ENCODE results near the gene YWHAB.
"Not testable (repeated sequence)": the region's sequence is repeated elsewhere in the genome, so short reads cannot be mapped to it uniquely, and the experiment has no call there.

Gene YWHAB

GRCh38 chr20:44866703-44867335 lies 18.7 kb upstream of the YWHAB start:
- Histone ChIP-seq H3K27me3 (ENCODE audit: insufficient read depth, low read length, poor library complexity, severe bottlenecking) (no peaks in the 10 kb centered on the region), H2AFZ (ENCODE audit: low read length) (peak overlapping the region; percentile 32), H3F3A (ENCODE audit: low read depth) (no peaks in the 10 kb centered on the region), H4K20me1 (ENCODE audit: insufficient read depth, low read length, poor library complexity, severe bottlenecking) (no peaks in the 10 kb centered on the region), H3K9ac (ENCODE audit: low read depth, low read length, poor library complexity, severe bottlenecking) (no peak overlapping the region), H3K9me3 (ENCODE audit: insufficient read depth, low read depth, low read length) (no peaks in the 10 kb centered on the region), H3K79me2 (ENCODE audit: insufficient read depth, low read length) (no peaks in the 10 kb centered on the region), H3K36me3 (ENCODE audit: insufficient read depth, low read length) (no peaks in the 10 kb centered on the region), H3K4me1 (ENCODE audit: insufficient read depth, low read length, poor library complexity, severe bottlenecking) (peaks cover 8% of the 10 kb centered on the region), H3K4me2 (ENCODE audit: low read depth, low read length, poor library complexity, severe bottlenecking) (no peak overlapping the region), H3K4me3 (ENCODE audit: low read length, poor library complexity, severe bottlenecking) (no peak overlapping the region), H3K9me2 (replicated peaks; ENCODE audit: low read depth, low read length) (no peaks in the 10 kb centered on the region)
- TF ChIP-seq EZH2phosphoT487 (IDR thresholded peaks at IDR 0.05; ENCODE audit: borderline replicate concordance): no peak
- TF ChIP-seq CTCF (conservative IDR thresholded peaks at IDR 0.05; ENCODE audit: low read length): no peak

- Histone ChIP-seq H3K9me3 (ENCODE audit: insufficient read depth, low read depth, low read length) (no peaks in the 10 kb centered on the region), H3K4me2 (ENCODE audit: low read depth, low read length, poor library complexity, severe bottlenecking) (no peak overlapping the region), H3K4me3 (ENCODE audit: low read length, poor library complexity, severe bottlenecking) (no peak overlapping the region), H3K9ac (ENCODE audit: low read depth, low read length, poor library complexity, severe bottlenecking) (no peak overlapping the region), H3K36me3 (ENCODE audit: insufficient read depth, low read length) (no peaks in the 10 kb centered on the region), H3F3A (ENCODE audit: low read depth) (no peaks in the 10 kb centered on the region), H3K79me2 (ENCODE audit: insufficient read depth, low read length) (no peaks in the 10 kb centered on the region), H4K20me1 (ENCODE audit: insufficient read depth, low read length, poor library complexity, severe bottlenecking) (no peaks in the 10 kb centered on the region), H3K9me2 (replicated peaks; ENCODE audit: low read depth, low read length) (no peaks in the 10 kb centered on the region), H2AFZ (ENCODE audit: low read length) (no peak overlapping the region), H3K4me1 (ENCODE audit: insufficient read depth, low read length, poor library complexity, severe bottlenecking) (no peaks in the 10 kb centered on the region), H3K27me3 (ENCODE audit: insufficient read depth, low read length, poor library complexity, severe bottlenecking) (peaks cover 3% of the 10 kb centered on the region)
- TF ChIP-seq CTCF (conservative IDR thresholded peaks at IDR 0.05; ENCODE audit: low read length): no peak
- no peak for TF ChIP-seq EZH2phosphoT487 (IDR thresholded peaks at IDR 0.05; ENCODE audit: borderline replicate concordance)
These were observed 16.0 kb upstream of the YWHAB start for GRCh38 chr20:44869471-44869870.

GRCh38 chr20:44882360-44882759 lies 3.1 kb upstream of the YWHAB start:
- H2AFZ ChIP-seq (ENCODE audit: low read length); H3K4me2 ChIP-seq (ENCODE audit: low read depth, low read length, poor library complexity, severe bottlenecking); H3K27me3 ChIP-seq (ENCODE audit: insufficient read depth, low read length, poor library complexity, severe bottlenecking); H3K4me3 ChIP-seq (ENCODE audit: low read length, poor library complexity, severe bottlenecking); H3F3A ChIP-seq (ENCODE audit: low read depth); H3K36me3 ChIP-seq (ENCODE audit: insufficient read depth, low read length); H3K9ac ChIP-seq (ENCODE audit: low read depth, low read length, poor library complexity, severe bottlenecking); H3K9me3 ChIP-seq (ENCODE audit: insufficient read depth, low read depth, low read length); H3K4me1 ChIP-seq (ENCODE audit: insufficient read depth, low read length, poor library complexity, severe bottlenecking); H3K9me2 ChIP-seq (replicated peaks; ENCODE audit: low read depth, low read length): not testable (repeated sequence)
- H4K20me1 ChIP-seq (ENCODE audit: insufficient read depth, low read length, poor library complexity, severe bottlenecking): peaks cover 15% of the 10 kb centered on the region
- peaks cover 18% of the 10 kb centered on the region for H3K79me2 ChIP-seq (ENCODE audit: insufficient read depth, low read length)

GRCh38 chr20:44883214-44883902 lies 2.1 kb upstream of the YWHAB start:
- Histone ChIP-seq H3K4me3 (ENCODE audit: low read length, poor library complexity, severe bottlenecking) (no peak overlapping the region), H3K27me3 (ENCODE audit: insufficient read depth, low read length, poor library complexity, severe bottlenecking) (no peaks in the 10 kb centered on the region), H3K36me3 (ENCODE audit: insufficient read depth, low read length) (no peaks in the 10 kb centered on the region), H3K4me2 (ENCODE audit: low read depth, low read length, poor library complexity, severe bottlenecking) (no peak overlapping the region), H3K9ac (ENCODE audit: low read depth, low read length, poor library complexity, severe bottlenecking) (no peak overlapping the region), H2AFZ (ENCODE audit: low read length) (no peak overlapping the region), H3K9me3 (ENCODE audit: insufficient read depth, low read depth, low read length) (no peaks in the 10 kb centered on the region), H3K9me2 (replicated peaks; ENCODE audit: low read depth, low read length) (no peaks in the 10 kb centered on the region), H3F3A (ENCODE audit: low read depth) (no peaks in the 10 kb centered on the region), H4K20me1 (ENCODE audit: insufficient read depth, low read length, poor library complexity, severe bottlenecking) (peaks cover 25% of the 10 kb centered on the region), H3K79me2 (ENCODE audit: insufficient read depth, low read length) (peaks cover 28% of the 10 kb centered on the region), H3K4me1 (ENCODE audit: insufficient read depth, low read length, poor library complexity, severe bottlenecking) (peaks cover 20% of the 10 kb centered on the region)
- TF ChIP-seq EZH2phosphoT487 (IDR thresholded peaks at IDR 0.05; ENCODE audit: borderline replicate concordance) (no peak), CTCF (conservative IDR thresholded peaks at IDR 0.05; ENCODE audit: low read length) (no peak)

Data from Loucy (cell line).